ENCODE data around the gene GOLGA8J.
A peak's percentile ranks its signal among the peaks of the same experiment; 100 is the strongest.
"Not testable (repeated sequence)": the region's sequence is repeated elsewhere in the genome, so short reads cannot be mapped to it uniquely, and the experiment has no call there.

GOLGA8J gene, protein sequence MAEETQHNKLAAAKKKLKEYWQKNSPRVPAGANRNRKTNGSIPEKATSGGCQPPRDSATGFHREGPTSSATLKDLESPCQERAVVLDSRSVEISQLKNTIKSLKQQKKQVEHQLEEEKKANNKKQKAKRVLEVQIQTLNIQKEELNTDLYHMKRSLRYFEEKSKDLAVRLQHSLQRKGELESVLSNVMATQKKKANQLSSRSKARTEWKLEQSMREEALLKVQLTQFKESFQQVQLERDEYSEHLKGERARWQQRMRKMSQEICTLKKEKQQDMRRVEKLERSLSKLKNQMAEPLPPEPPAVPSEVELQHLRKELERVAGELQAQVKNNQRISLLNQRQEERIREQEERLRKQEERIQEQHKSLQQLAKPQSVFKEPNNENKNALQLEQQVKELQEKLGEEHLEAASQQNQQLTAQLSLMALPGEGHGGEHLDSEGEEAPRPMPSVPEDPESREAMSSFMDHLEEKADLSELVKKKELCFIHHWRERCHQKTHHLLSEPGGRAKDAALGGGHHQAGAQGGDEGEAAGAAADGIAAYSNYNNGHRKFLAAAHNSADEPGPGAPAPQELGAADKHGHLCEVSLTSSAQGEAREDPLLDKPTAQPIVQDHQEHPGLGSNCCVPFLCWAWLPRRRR

DNA sequence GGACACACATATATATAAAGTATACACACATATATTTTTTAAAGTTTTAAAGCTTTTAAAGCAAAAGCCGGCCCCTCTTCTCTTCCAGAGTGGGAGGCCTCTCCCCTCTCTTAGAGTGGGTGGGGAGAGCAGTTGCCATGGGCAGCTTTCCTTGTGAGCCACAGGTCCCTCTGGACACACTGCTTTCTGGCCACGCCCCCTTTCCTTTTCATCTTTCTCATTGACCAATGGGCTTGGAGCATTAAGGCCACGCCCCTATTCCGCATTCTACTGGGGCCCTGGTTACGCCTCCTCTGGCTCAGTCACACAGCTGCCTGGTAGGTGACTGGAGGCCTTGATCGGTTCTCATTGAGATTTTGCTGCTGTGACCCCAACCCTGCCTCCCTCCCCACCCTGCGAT is at the start of gene GOLGA8J:
GOLGA8J (plus strand) TSS at position 301 of the 400 bp plus-strand sequence; CDS start at position 399, 98 bp downstream.
- not testable (repeated sequence) for DNase-seq

GRCh38 chr15:30033211-30033610 is 49.5 kb upstream of the GOLGA8J start:
- no peak for DNase-seq

- no peak for DNase-seq
These were observed 49.0 kb upstream of the GOLGA8J start for GRCh38 chr15:30033763-30034162.

GRCh38 chr15:30036036-30036703 is 46.6 kb upstream of the GOLGA8J start:
- no peak for DNase-seq

GRCh38 chr15:30038667-30039523 is 43.9 kb upstream of the GOLGA8J start:
- no peak for DNase-seq

- no peak for DNase-seq
These were observed 40.9 kb upstream of the GOLGA8J start for GRCh38 chr15:30041868-30042267.

DNA sequence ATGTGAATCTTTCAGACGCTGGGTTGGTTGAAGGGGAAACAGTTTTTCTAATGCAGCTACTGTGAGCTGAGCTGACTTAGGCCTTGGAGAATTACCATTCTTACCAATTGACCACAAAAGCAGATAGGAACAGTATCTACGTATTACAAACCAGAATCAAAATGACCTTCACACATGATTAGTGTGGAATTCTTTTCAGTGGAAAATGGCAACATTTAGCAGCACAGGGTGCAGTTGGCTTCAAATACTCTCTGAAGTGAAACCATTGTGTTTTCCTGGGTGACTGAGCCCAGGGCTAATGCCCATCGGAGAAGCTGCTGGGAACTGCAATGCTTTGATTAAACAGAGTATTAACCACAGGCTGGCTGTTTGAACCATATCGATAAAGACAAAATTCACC is 40.2 kb upstream of the GOLGA8J start:
- no peak for DNase-seq

- peak in 2 of 3 experiments; percentile 12 to 67 for DNase-seq
These were observed 39.5 kb upstream of the GOLGA8J start for GRCh38 chr15:30043211-30043655.

DNA sequence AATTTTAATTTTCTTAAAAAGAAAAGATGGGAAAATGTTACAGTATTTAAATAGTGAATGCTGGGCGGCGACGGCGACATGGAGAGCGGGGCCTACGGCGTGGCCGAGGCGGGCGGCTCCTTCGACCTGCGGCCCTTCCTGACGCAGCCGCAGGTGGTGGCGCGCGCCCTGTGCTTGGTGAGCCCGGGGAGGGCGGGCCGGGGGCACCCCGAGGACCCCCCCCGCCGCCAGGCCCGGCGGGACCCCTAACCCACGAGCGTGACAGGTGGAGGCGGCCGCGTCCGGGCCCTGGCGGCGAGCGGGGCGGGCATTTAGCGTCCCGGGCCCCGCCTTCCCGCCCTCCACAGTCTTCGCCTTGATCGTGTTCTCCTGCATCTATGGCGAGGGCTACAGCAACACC is 38.4 kb upstream of the GOLGA8J start:
- DNase-seq, result peak in 2 of 3 experiments; percentile 82 to 86

DNA sequence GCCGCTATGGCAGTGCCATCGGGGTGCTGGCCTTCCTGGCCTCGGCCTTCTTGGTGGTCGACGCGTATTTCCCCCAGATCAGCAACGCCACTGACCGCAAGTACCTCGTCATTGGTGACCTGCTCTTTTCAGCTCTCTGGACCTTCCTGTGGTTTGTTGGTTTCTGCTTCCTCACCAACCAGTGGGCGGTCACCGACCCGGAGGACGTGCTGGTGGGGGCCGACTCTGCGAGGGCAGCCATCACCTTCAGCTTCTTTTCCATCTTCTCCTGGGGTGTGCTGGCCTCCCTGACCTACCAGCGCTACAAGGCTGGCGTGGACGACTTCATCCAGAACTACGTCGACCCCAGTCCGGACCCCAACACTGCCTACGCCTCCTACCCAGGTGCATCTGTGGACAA is 37.9 kb upstream of the GOLGA8J start:
- DNase-seq, result peak in 1 of 3 experiments; percentile 84

- peak in 2 of 3 experiments; percentile 56 to 74 for DNase-seq
These were observed 37.3 kb upstream of the GOLGA8J start for GRCh38 chr15:30045248-30046041.

- no peak for DNase-seq
These were observed 36.3 kb upstream of the GOLGA8J start for GRCh38 chr15:30046430-30046829.

- no peak for DNase-seq
These were observed 27.2 kb upstream of the GOLGA8J start for GRCh38 chr15:30055604-30056003.

DNA sequence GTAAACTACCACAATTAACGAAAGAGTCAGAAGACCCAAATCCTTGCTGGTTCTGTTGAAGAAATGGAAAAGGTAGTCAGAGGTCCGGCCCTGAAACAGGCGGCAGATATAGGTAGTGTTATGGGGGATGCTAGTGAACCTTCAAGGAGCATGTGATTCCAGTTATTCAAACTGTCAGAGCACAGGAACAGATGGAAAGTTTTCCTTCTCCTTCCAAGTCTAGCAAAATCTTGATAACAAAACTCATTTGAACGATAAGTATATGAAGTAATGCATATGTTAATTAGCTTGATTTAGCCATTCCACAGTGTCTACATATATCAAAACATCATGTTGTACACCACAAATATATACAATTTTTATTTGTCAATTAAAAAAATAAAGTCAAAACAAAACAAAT is 26.6 kb upstream of the GOLGA8J start:
- no peak for DNase-seq

DNA sequence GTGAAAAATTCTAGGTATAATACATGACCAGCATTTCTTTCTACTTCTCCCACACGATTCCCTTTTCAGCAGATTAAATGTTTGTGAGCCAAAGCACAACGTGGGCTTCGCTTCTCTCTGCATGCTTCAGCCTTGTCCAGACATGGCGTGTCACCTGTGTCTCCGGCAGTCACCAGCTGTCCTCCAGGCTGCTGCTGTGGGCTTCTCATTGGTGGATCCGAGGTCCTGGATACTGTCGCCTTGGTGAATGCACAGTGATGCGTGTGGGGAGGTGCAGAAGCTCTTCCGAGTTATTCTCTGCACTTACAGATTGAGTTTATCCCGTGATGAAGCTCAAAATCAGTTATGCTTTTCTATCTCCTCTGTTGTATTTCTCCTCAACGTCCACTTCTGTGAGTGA is 23.0 kb upstream of the GOLGA8J start:
- peak in 2 of 3 experiments; percentile 6 to 68 for DNase-seq

GRCh38 chr15:30062881-30063280 is 19.9 kb upstream of the GOLGA8J start:
- no peak for DNase-seq

DNA sequence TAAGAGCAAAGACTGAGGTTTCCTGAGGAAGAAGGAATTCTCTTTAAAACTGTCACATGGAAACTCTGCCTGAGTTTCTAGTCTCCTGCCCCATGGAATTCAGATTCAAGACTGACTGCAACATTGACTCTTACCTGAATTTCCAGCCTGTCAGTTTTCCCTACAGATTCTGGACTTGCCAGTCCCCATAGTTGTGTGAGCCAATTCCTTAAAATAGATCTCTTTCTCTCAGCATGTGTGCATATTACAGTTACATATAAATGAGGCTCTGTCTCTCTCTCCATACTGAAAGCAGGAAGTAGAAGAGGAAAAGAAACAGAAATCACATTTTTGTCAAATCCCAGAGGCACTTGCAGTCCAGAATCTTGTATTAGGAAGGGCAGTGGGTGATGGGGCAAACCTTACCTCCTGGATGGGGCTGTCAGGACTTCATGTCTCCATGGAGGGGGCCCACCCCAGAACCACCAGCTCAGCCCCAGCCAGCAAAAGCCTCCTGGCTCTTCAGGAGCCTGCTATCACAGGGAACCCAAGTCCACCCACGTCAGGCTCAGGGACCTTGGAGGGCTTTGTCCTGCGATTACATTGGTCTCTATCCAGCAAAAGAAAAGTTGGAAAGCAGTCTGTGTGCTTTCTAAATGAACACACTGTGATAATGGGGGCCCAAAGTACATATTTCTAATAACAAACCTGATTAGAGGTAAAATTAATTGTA is 18.8 kb upstream of the GOLGA8J start:
- no peak for DNase-seq

GRCh38 chr15:30065025-30065801 is 17.5 kb upstream of the GOLGA8J start:
- DNase-seq, result peak in 1 of 3 experiments; percentile 37

GRCh38 chr15:30068326-30068725 is 14.4 kb upstream of the GOLGA8J start:
- DNase-seq, result no peak

GRCh38 chr15:30072630-30073029 is 10.1 kb upstream of the GOLGA8J start:
- no peak for DNase-seq

Data from NCI-H1417 (cell line).